ENCODE results near the gene SIPA1L3.

The SIPA1L3 gene

DNA sequence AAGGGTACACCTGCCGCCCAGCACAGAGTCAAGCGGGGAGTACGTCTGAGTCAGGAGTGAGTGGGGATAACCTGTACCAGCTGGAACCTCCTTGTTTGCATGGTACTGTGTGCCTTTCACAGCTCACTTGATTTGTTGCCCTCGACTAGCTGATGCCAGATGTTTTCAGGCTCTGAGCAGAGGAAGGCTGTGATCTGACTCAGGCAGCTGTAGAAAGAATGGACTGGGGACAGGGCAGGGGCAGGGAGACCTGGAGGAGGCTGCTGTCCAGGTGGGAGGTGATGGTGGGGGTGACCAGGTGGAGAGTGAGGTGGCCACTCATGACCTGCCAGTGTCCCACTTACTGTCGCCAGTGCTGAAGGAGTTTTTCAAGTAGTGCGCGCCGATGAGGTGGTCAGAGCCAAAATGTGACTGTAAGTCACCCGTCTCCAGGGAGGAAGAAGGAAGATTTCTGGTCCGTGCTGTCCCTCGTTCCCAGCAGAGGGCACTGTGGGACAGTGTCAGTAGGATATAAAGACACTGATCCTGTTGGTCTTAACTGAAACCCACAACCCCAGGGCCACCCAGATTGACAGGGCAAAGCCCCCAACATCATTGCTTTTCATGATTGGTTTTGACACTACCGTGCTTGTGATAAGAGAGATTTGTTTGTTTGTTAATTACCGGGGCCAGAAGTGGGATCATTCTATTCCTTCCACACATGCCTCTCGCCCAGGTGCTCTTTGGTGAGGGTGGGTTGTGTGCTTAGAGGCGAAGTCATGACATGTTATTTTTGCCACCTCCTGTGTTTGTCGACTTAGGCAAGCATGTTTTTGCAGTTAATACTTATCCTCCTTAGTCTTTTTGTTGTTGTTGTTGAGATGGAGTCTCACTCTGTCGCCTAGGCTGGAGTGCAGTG lies 188.7 kb downstream of the SIPA1L3 start:
- in situ Hi-C loops (cut with MboI; ENCODE audit: low sequenced_read_pairs, unreplicated experiment) = no loop called here
- TF ChIP-seq CTCF (IDR thresholded peaks at IDR 0.05; ENCODE audit: borderline replicate concordance, control extremely low read depth, extremely low read depth, insufficient read depth, missing control alignments) = peak; percentile 48
- DNase-seq (ENCODE audit: low spot score) = peak; percentile 75

GRCh38 chr19:38099966-38100365 lies 193.0 kb downstream of the SIPA1L3 start:
- no peak for TF ChIP-seq CTCF (IDR thresholded peaks at IDR 0.05; ENCODE audit: borderline replicate concordance, control extremely low read depth, extremely low read depth, insufficient read depth, missing control alignments)
- in situ Hi-C loops (cut with MboI; ENCODE audit: low sequenced_read_pairs, unreplicated experiment) = no loop called here

DNA sequence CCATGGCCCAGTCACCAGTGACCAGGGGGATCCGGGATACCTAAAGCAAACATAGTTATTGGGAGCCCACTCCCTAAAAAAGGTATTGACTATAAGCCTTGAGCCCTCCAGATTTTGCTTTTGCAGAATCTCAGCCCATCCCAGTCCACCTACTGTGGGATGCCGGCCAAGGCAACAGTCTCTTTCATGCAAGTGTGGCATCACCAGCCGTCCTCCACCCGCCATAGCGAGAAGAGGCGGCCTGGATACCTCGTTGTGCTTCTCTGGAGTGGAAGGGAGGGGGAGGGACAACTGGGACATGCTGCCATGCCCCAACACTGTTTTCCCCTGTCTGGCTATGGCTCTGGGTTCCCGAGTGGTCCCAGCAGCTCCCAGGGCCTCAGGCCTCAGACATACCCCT lies 193.6 kb downstream of the SIPA1L3 start:
- in situ Hi-C loops (cut with MboI; ENCODE audit: low sequenced_read_pairs, unreplicated experiment) = no loop called here
- DNase-seq (ENCODE audit: low spot score) = no peak
- TF ChIP-seq CTCF (IDR thresholded peaks at IDR 0.05; ENCODE audit: borderline replicate concordance, control extremely low read depth, extremely low read depth, insufficient read depth, missing control alignments) = no peak

More at GRCh38 chr19:38099966-38100365, 193.0 kb downstream of the SIPA1L3 start:
- no peak for DNase-seq (ENCODE audit: low spot score)

DNA sequence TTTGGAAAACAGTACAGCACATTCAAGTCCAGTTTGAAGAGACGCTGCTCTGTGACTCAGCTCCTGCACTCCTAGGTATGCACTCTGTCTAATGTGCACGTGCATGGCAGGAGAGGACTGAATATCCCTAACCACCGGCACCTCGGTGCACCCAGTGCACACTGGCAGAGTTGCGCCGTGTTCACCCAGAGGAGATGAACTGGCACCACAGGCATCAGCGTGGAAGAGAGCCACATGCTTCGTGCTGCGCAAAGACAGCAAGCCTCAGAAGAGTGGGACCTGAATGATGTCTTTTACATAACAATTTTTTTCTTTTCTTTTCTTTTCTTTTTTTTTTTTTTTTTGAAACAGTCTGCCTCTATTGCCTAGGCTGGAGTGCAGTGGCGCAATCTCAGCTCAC lies 194.7 kb downstream of the SIPA1L3 start:
- TF ChIP-seq CTCF (IDR thresholded peaks at IDR 0.05; ENCODE audit: borderline replicate concordance, control extremely low read depth, extremely low read depth, insufficient read depth, missing control alignments) = no peak
- in situ Hi-C loops (cut with MboI; ENCODE audit: low sequenced_read_pairs, unreplicated experiment) = no loop called here
- no peak for DNase-seq (ENCODE audit: low spot score)

DNA sequence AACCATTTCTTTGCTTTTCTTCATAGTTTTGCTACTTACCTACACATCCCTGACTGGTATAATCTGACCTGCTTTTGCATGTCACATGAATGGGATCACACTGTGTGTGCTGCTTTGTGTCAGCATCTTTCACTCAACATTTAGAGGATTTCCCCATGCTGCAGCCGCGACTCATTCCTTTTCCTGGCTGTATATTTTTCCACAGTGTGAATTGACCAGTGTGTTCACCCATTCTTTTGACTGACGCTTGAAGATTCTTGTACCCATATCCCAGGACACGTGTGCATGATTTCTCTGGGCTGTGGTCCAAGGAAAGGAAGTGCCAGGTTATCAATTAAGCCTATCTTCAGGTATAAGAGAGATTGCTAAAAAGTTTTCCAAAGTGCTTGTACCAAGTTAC lies 198.6 kb downstream of the SIPA1L3 start:
- no peak for DNase-seq (ENCODE audit: low spot score)
- in situ Hi-C loops (cut with MboI; ENCODE audit: low sequenced_read_pairs, unreplicated experiment) = no loop called here
- no peak for TF ChIP-seq CTCF (IDR thresholded peaks at IDR 0.05; ENCODE audit: borderline replicate concordance, control extremely low read depth, extremely low read depth, insufficient read depth, missing control alignments)

DNA sequence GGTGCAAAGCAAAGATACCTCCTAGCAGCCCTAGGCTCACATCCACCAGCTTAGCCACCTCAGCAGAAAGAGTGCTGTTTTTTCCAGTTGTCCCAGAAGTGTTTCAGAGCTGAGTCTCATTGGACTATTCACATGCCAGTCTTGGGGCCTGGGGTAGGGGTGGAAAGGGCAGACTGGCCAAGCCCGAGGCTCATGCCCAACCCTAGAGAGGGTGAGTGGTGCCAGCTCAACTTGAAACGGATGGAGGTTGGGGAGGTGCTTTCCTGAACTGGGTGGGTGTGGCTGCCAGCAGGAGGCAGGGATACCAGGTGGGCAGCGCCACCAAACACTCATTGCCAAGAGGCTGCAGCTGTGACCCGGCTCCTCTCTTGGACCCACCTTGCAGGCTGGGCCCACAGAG lies 200.1 kb downstream of the SIPA1L3 start:
- no peak for TF ChIP-seq CTCF (IDR thresholded peaks at IDR 0.05; ENCODE audit: borderline replicate concordance, control extremely low read depth, extremely low read depth, insufficient read depth, missing control alignments)
- no peak for DNase-seq (ENCODE audit: low spot score)
- in situ Hi-C loops (cut with MboI; ENCODE audit: low sequenced_read_pairs, unreplicated experiment) = no loop called here
